H4 (cell line): Measurements from ENCODE around the gene RALY. TPM values are rescaled to one million over a fixed set of nuclear protein-coding genes. Genes with fewer than 3 reads are reported as not detected.

ENCODE experiments used
- DNase-seq: peaks from one replicate; pipeline ENCODE4 v3.0.0-alpha.2; 2015; ENCODE audit warnings: low spot score
- total RNA-seq: library from RNA; depleted of rRNA; stranded (reverse); fragments of >200 nt; shearing (Covaris generic); gene quantifications from 2 replicates; pipeline ENCODE4 v1.2.3, GENCODE V29; 2014

The RALY gene
- total RNA-seq, 1 experiment from 2014 or later = 92.6 TPM

GRCh38 chr20:34076952-34077351 is 83.2 kb downstream of the RALY start:
- DNase-seq = no peak

- DNase-seq = no peak
Observed at GRCh38 chr20:34078540-34078939, 84.8 kb downstream of the RALY start.

GRCh38 chr20:34079818-34080217 is 86.1 kb downstream of the RALY start:
- no peak for DNase-seq

GRCh38 chr20:34082232-34082887 is 88.6 kb downstream of the RALY start:
- DNase-seq = no peak

GRCh38 chr20:34083137-34083536 is 89.4 kb downstream of the RALY start:
- DNase-seq = peak; percentile 97

GRCh38 chr20:34083781-34084180 is 90.1 kb downstream of the RALY start:
- DNase-seq = no peak

GRCh38 chr20:34084227-34084923 is 90.7 kb downstream of the RALY start:
- DNase-seq = no peak

GRCh38 chr20:34085544-34086040 is 91.9 kb downstream of the RALY start:
- no peak for DNase-seq

GRCh38 chr20:34088305-34089174 is 94.8 kb downstream of the RALY start:
- no peak for DNase-seq

GRCh38 chr20:34089175-34089479 is 95.4 kb downstream of the RALY start:
- no peak for DNase-seq

- no peak for DNase-seq
Observed at GRCh38 chr20:34089655-34090345, 96.1 kb downstream of the RALY start.

- DNase-seq = no peak
Observed at GRCh38 chr20:34090645-34091044, 96.9 kb downstream of the RALY start.

- DNase-seq = no peak
Observed at GRCh38 chr20:34091637-34092200, 98.0 kb downstream of the RALY start.

GRCh38 chr20:34093895-34094294 is 100.2 kb downstream of the RALY start:
- DNase-seq = no peak

- DNase-seq = no peak
Observed at GRCh38 chr20:34095825-34096224, 102.1 kb downstream of the RALY start.

GRCh38 chr20:34096699-34097444 is 103.2 kb downstream of the RALY start:
- no peak for DNase-seq

GRCh38 chr20:34098570-34098969 is 104.9 kb downstream of the RALY start:
- DNase-seq = no peak

GRCh38 chr20:34099675-34100074 is 106.0 kb downstream of the RALY start:
- no peak for DNase-seq

GRCh38 chr20:34100576-34100975 is 106.9 kb downstream of the RALY start:
- DNase-seq = no peak

- no peak for DNase-seq
Observed at GRCh38 chr20:34102342-34102741, 108.6 kb downstream of the RALY start.

GRCh38 chr20:34104059-34104458 is 110.3 kb downstream of the RALY start:
- DNase-seq = no peak
